Retina (tissue), 1 donor: Measurements from ENCODE around the gene CDKN2AIPNL.
"Not testable (repeated sequence)": the region's sequence is repeated elsewhere in the genome, so short reads cannot be mapped to it uniquely, and the experiment has no call there.

Source experiments
- DNase-seq: peaks from one replicate; pipeline ENCODE4 v3.0.0-alpha.2; 2016

The CDKN2AIPNL gene

DNA sequence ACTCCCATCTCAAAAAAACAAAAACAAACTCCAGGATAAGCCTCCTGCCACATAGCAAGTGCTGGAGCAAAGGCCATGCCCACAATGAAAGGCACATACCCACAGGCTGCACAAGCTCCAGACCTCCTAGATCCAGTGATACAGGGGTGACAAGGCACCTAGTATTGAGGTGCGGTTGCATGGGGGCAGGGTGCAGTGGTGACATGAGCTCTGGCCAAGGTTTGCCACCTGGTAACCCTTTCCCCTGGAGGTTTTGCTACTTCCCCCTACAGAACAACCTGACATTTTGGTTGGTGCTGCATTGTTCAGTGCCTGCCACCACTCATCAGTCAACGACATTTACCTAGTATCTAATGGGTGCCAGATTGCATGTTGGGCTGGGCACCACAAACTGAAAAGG, 14.5 kb downstream of the CDKN2AIPNL start:
- DNase-seq, result no peak

DNA sequence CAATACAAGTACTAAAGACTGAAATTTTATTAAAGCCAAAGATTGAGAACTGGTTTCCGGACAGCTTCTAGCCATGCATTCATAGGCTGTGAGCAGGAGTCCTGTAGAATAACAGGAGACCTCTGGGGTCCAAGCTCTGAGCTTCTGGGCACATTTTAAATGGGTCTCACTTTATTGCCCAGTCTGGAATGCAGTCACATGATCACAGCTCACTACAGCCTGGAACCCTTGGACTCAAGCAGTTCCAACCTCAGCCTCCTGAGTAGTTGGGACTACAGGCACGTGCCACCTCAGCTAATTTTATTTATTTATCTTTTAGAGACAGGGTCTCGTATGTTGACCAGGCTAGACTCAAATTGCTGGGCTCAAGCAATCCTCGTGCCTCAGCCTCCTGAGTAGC, 15.4 kb downstream of the CDKN2AIPNL start:
- DNase-seq, result no peak

GRCh38 chr5:134394932-134395331, 16.7 kb downstream of the CDKN2AIPNL start:
- DNase-seq, result no peak

DNA sequence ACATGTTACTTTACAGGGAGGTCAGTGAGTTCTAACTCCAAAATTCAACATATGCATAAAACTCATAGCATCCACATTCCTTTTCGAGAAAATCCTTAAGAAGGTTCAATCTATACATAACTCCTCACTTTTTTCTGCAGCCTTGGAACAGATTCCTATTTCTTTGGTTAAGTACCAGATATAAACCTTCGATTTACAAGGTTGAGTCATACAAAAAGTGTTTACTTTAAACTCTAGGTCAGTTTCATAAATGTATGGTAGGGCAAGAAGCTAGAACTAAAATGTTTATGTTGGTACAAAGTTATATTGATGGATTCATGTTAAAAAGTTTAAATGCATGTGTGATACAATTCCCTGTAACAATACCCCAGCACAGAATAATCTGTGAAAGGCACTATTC, 19.4 kb downstream of the CDKN2AIPNL start:
- no peak for DNase-seq

- no peak for DNase-seq
Observed at GRCh38 chr5:134387443-134387842, 24.2 kb downstream of the CDKN2AIPNL start.

DNA sequence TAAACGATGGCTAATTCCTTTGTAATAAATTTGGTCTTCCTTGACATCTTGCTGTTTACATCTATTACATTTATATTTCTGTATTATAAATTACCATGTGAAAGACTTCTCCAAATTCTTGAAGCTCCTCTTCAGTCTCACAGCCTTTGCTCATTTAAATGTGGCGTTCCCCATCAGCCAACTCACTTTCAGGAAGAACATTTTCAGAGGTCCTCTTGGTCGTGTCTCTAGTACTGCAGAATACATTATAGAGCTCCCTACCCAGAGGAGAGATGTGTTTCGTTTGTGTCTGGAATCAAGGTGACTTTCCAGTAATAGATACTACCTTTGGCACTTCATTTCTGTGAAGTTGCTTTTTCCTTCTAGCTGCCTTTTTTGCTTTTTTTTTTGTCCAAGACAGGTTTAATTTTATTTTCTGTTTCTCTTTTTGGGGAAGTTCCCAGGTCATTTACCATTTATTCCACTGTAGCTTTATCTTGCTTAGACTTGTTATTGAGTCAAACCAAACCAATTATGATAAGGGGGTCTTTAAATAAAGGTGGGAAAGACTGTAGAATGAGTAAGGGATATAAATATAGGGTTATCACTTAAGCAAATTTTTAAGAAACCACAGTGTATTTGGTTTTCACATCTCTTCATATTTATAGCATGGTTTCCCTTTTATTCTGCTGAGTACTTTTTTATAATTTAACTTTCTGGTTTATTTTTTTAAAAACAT, 27.5 kb downstream of the CDKN2AIPNL start:
- DNase-seq, result no peak

GRCh38 chr5:134382204-134382603, 29.5 kb downstream of the CDKN2AIPNL start:
- not testable (repeated sequence) for DNase-seq

- no peak for DNase-seq
Observed at GRCh38 chr5:134380346-134380745, 31.3 kb downstream of the CDKN2AIPNL start.

- DNase-seq, result no peak
Observed at GRCh38 chr5:134374232-134374631, 37.4 kb downstream of the CDKN2AIPNL start.

DNA sequence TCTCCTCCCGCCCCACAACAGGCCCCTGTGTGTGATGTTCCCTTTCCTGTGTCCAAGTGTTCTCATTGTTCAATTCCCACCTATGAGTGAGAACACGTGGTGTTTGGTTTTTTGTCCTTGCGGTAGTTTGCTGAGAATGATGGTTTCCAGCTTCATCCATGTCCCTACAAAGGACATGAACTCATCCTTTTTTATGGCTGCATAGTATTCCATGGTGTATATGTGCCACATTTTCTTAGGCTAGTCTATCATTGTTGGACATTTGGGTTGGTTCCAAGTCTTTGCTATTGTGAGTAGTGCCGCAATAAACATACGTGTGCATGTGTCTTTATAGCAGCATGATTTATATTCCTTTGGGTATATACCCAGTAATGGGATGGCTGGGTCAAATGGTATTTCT, 38.0 kb downstream of the CDKN2AIPNL start:
- DNase-seq, result not testable (repeated sequence)

DNA sequence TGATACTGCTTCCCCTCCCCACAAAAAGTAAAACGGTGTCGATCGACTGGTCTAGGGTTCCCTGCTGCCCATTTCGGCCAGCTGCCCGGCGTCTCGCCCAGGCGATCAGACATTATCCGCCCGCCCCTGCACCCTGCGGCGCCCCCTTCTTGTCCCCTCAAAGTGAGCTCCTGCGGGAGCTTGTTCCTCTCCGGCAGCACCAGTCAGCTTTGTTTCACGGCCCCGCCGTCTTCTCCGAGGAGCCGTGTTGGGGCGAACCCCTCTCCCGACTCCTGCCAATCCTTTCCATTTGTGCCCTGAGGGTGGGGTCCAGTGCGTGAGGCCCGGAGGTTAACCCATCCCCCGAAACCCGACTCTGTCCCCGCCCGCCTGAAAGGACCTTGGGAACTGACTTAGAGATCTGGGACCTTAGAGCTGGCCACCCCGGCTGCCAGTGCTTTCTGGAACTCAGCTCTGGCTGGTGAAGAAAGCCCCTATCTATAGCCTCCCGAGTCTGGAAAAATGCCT, 39.8 kb downstream of the CDKN2AIPNL start:
- DNase-seq, result peak; percentile 88

- DNase-seq, result peak; percentile 99
Observed at GRCh38 chr5:134370871-134371833, 40.5 kb downstream of the CDKN2AIPNL start, which contains the start of gene UBE2B. UBE2B (plus strand) TSS chr5:134371569; CDS start chr5:134371596, 27 bp downstream.

DNA sequence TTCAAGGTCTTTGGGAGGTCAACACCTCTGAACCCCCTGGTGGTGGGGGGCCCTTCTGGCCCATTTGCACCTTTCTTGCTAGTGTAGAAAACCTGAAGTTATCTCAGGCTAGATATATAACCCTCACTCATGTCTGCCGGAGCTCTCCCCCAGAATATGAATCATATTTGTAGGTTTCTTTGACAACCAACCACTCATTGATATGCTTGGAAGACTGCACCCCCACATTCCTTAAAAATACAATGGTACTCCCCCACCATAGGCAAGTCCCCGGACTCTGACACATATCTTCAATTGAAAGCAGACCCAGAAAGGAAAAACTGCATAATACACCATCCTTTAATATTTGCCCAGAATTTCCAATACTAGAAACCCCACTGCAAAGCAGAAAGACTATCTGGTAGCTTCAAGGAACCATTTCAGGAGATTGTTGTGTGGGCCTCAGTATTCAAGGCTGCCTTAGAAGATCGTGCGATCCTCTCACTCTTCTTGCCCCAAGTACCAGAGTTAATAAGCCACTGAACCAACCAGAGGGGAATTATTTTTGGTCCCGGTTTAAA, 41.3 kb downstream of the CDKN2AIPNL start:
- DNase-seq, result no peak

DNA sequence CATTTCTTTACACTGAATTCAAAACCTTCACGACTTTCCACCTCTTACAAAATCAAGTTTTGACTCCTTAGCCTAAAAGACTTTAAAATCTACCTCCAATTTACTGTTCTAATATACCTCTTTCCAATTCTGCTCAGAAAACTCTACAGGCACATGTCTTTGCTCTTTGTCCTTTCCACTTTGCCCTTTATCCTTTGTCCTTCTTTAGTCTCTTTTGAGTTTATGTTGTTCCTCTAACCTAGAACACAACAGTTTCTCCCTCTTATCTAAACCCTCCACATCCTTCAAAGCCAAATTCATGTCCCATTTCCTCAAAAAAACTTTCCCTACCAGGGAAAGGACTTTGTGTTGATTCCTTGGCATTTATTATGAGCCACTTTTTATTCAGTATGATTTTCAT, 46.1 kb downstream of the CDKN2AIPNL start:
- no peak for DNase-seq

DNA sequence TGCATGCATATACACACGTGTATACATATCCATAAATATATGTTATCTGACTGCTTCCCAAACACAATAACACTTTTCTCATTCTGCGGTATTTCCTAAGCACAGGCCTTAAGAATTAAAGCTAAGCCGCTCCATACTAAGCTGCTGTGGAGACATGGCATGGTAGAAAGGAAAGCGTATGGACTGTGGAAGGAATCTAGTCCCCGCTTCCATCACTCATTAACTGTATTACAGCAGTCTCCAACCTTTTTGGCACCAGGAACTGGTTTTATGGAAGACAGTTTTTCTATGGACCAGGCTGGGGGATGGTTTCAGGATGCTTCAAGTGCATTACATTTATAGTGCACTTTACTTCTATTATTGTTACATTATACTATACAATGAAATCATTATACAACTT, 56.0 kb downstream of the CDKN2AIPNL start:
- no peak for DNase-seq
